Vagina (tissue), 2 donors: ENCODE measurements around the gene CECR2.

Experiments
- CTCF ChIP-seq, 3 experiments: fragments of 450-650 bp in 2 of 3; fragments of 200-600 bp in 1 of 3; sonication (generic) in 1 of 3; IDR thresholded peaks; one replicate each; pipeline ENCODE4 v1.5.1; 2017 to 2019; ENCODE audit warnings: antibody characterized with exemption in 3 of 3, mild to moderate bottlenecking in 2 of 3, moderate library complexity in 2 of 3
- POLR2A ChIP-seq, 2 donors: fragments of 450-650 bp; IDR thresholded peaks; one replicate each; pipeline ENCODE4 v1.6.1; 2017; ENCODE audit warnings: antibody characterized with exemption in 2 of 2, mild to moderate bottlenecking in 2 of 2, moderate library complexity in 2 of 2
- POLR2AphosphoS5 ChIP-seq, 2 donors: sonication (generic); formaldehyde crosslinking; IDR thresholded peaks; one replicate each; pipeline ENCODE4 v1.9.0; 2017; ENCODE audit warnings: antibody characterized with exemption in 2 of 2, mild to moderate bottlenecking in 2 of 2, low read depth in 1 of 2; ENCODE audit not compliant: insufficient read depth in 1 of 2

GRCh38 chr22:17483688-17484372 is 114.6 kb downstream of the CECR2 start:
- no peak for TF ChIP-seq POLR2A (IDR thresholded peaks at IDR 0.05)
- no peak for TF ChIP-seq POLR2AphosphoS5 (IDR thresholded peaks at IDR 0.05; ENCODE audit: insufficient read depth in 1 of 2, low read depth in 1 of 2)
- TF ChIP-seq CTCF (IDR thresholded peaks at IDR 0.05): no peak
